Gastroesophageal sphincter (tissue), 4 donors: ENCODE results near the gene CACNA1D. TPM values are rescaled to one million over a fixed set of nuclear protein-coding genes. Genes with fewer than 3 reads are reported as not detected.

Source experiments
- ATAC-seq: fragments of 150-250 bp; one replicate; pipeline ENCODE4 v1.9.1; 2016; ENCODE audit warnings: mild to moderate bottlenecking, moderate library complexity
- H3K27ac ChIP-seq, 4 donors: fragments of 200-600 bp; sonication (generic) in 3 of 4; 1 replicate in 3 of 4; 2 replicates in 1 of 4; pipeline ENCODE4 v1.5.1; 2016 to 2019
- H3K27me3 ChIP-seq: fragments of 200-600 bp; sonication (generic); one replicate; pipeline ENCODE4 v1.5.1; 2019
- H3K36me3 ChIP-seq, 2 donors: fragments of 200-600 bp; sonication (generic); one replicate each; pipeline ENCODE4 v1.5.1; 2019; ENCODE audit warnings: control low read depth in 1 of 2
- H3K4me1 ChIP-seq, 3 donors: fragments of 200-600 bp; sonication (generic); 1 replicate in 2 of 3; 2 replicates in 1 of 3; pipeline ENCODE4 v1.5.1; 2016 to 2019; ENCODE audit warnings: control low read depth in 2 of 3
- H3K4me3 ChIP-seq, 2 donors: fragments of 200-600 bp; sonication (generic); one replicate each; pipeline ENCODE4 v1.5.1; 2019; ENCODE audit warnings: mild to moderate bottlenecking in 1 of 2, moderate library complexity in 1 of 2
- H3K9me3 ChIP-seq, 3 donors: fragments of 200-600 bp; sonication (generic); one replicate each; pipeline ENCODE4 v1.5.1; 2017 to 2019; ENCODE audit warnings: control low read depth in 2 of 3
- EP300 ChIP-seq: sonication (generic); formaldehyde crosslinking; IDR thresholded peaks from one replicate; pipeline ENCODE4 v1.6.1; 2017; ENCODE audit warnings: antibody characterized with exemption, mild to moderate bottlenecking
- POLR2A ChIP-seq, 2 donors: fragments of 450-650 bp; IDR thresholded peaks; one replicate each; pipeline ENCODE4 v1.6.1; 2017; ENCODE audit warnings: antibody characterized with exemption in 2 of 2, mild to moderate bottlenecking in 2 of 2, moderate library complexity in 1 of 2
- POLR2AphosphoS5 ChIP-seq: sonication (generic); formaldehyde crosslinking; IDR thresholded peaks from one replicate; pipeline ENCODE4 v1.6.1; 2017; ENCODE audit warnings: antibody characterized with exemption
- WGBS, 2 donors: methylation state at CpG; one replicate each; pipeline ENCODE4 v1.1.5; 2018; ENCODE audit warnings: low coverage in 1 of 2; 5-methylcytosine and 5-hydroxymethylcytosine counted together
- total RNA-seq, 4 donors: library from RNA; depleted of rRNA; stranded (reverse); fragments of >200 nt; gene quantifications; one replicate each; pipeline ENCODE4 v1.1.0, GENCODE V29; 2016
- TF ChIP-seq, protein P1 (sequence below), 4 experiments: fragments of 200-600 bp in 2 of 4; fragments of 450-650 bp in 2 of 4; sonication (generic) in 1 of 4; IDR thresholded peaks; one replicate each; pipeline ENCODE4 v1.5.1; 2017 to 2019; ENCODE audit warnings: antibody characterized with exemption in 4 of 4, mild to moderate bottlenecking in 2 of 4, moderate library complexity in 2 of 4

Gene CACNA1D
- total RNA-seq, 4 donors from 2014 or later: 0.52 to 5.7 (median 3.6) TPM

DNA sequence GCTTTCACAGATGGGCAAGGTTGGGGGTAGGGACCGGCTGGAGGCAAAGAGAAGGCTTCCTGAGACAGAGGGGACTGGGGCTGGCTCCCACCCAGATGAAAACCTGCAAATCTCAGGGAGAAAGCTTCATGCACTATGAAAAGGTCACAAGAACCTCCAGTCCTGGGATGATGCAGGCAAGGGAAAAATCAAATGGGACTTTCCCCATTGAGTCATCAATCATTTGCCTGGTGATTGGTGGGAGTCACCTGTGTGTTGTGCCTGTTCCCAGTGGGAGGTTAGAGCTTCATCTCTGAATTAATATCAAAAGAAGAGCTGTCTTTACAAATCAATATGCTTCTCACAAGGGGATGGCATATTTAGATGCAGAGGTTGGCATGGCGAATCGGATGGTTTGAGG, 49.9 kb downstream of the CACNA1D start:
- peaks cover 0 to 18% (median 6%) of the 10 kb centered on the region in 3 donors for H3K4me1 ChIP-seq
- no peak overlapping the region for H3K27ac ChIP-seq
- whole genome bisulfite sequencing, 2 donors: 88 to 100% methylated on average over 1 to 2 of the region's 3 CpGs
- no peaks in the 10 kb centered on the region for H3K9me3 ChIP-seq
- TF ChIP-seq, protein P1, sequence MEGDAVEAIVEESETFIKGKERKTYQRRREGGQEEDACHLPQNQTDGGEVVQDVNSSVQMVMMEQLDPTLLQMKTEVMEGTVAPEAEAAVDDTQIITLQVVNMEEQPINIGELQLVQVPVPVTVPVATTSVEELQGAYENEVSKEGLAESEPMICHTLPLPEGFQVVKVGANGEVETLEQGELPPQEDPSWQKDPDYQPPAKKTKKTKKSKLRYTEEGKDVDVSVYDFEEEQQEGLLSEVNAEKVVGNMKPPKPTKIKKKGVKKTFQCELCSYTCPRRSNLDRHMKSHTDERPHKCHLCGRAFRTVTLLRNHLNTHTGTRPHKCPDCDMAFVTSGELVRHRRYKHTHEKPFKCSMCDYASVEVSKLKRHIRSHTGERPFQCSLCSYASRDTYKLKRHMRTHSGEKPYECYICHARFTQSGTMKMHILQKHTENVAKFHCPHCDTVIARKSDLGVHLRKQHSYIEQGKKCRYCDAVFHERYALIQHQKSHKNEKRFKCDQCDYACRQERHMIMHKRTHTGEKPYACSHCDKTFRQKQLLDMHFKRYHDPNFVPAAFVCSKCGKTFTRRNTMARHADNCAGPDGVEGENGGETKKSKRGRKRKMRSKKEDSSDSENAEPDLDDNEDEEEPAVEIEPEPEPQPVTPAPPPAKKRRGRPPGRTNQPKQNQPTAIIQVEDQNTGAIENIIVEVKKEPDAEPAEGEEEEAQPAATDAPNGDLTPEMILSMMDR (IDR thresholded peaks at IDR 0.05): no peak
- TF ChIP-seq POLR2A (IDR thresholded peaks at IDR 0.05): no peak
- TF ChIP-seq EP300: no peak
- no peaks in the 10 kb centered on the region for H3K36me3 ChIP-seq
- H3K27me3 ChIP-seq: no peaks in the 10 kb centered on the region
- ATAC-seq: no peak
- H3K4me3 ChIP-seq: no peak overlapping the region

DNA sequence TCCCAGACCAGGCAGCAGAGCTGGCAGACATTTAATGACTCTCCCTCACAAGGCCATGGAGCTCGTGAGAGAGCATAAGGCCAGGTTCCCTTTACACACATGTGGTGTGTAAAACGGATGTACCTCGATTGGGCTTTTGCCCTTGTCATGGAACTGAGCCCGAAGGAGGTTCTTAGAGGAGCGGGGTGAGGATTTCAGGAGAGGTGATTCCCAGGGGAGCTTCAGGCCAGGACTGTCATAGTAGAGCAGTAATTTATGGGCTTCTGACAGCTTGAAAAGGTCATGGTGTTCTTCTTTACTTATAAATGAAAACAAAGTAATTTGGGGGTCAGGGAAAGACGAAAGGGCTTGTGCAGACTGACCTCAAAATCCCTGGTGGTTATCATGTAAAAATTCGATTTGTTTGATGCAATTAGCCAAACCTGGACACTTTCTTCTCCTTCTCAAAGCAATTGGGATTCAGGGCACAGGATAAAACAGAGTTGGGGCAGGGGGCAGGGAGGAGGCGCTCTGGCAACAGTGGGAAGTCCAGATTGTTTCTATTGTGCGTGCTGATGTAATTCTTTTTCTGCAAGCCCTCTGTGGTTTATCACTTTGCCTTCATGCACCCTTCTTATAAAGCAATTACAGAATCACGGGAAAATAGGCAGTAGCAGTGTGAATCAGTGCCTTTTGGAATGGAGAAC, 51.0 kb downstream of the CACNA1D start:
- Histone ChIP-seq H3K27ac (peak overlapping the region in 1 of 4 donors; percentile 14), H3K27me3 (no peaks in the 10 kb centered on the region), H3K4me1 (peaks cover 0 to 25% (median 6%) of the 10 kb centered on the region in 3 donors), H3K9me3 (no peaks in the 10 kb centered on the region), H3K4me3 (no peak overlapping the region), H3K36me3 (no peaks in the 10 kb centered on the region)
- 43 to 57% methylated on average over 5 to 7 of the region's 10 CpGs for WGBS, 2 donors
- ATAC-seq: no peak
- TF ChIP-seq, protein P1 (IDR thresholded peaks at IDR 0.05): no peak
- TF ChIP-seq POLR2AphosphoS5 (no peak), EP300 (no peak), POLR2A (IDR thresholded peaks at IDR 0.05) (no peak)

DNA sequence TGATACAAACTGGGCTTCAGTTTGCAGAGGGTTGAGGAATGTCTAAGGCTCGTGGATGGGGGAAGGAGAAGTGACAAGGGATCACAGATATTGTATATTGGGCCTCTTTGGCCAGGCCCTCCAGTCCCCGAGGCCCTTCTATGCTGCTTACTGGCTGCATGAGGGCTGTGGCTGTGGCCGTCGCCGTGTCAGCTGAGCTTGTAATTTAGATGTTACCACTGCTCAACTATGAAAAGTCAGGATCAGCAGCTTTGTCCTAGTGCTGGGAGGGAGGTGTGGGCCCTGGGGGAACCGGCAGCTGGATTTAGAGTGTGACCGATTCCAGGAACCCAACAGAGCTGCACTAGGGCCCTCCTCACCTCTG, 51.6 kb downstream of the CACNA1D start:
- TF ChIP-seq POLR2AphosphoS5 (no peak), POLR2A (IDR thresholded peaks at IDR 0.05) (no peak), EP300 (no peak)
- TF ChIP-seq, protein P1 (IDR thresholded peaks at IDR 0.05): no peak
- no peaks in the 10 kb centered on the region for H3K27me3 ChIP-seq
- H3K4me3 ChIP-seq: no peak overlapping the region
- peaks cover 0 to 25% (median 6%) of the 10 kb centered on the region in 3 donors for H3K4me1 ChIP-seq
- no peak for ATAC-seq
- WGBS, 2 donors: 36 to 56% methylated on average over 2 to 5 of the region's 7 CpGs
- H3K9me3 ChIP-seq: no peaks in the 10 kb centered on the region
- H3K36me3 ChIP-seq: no peaks in the 10 kb centered on the region
- peak overlapping the region in 1 of 4 donors; percentile 14 for H3K27ac ChIP-seq

DNA sequence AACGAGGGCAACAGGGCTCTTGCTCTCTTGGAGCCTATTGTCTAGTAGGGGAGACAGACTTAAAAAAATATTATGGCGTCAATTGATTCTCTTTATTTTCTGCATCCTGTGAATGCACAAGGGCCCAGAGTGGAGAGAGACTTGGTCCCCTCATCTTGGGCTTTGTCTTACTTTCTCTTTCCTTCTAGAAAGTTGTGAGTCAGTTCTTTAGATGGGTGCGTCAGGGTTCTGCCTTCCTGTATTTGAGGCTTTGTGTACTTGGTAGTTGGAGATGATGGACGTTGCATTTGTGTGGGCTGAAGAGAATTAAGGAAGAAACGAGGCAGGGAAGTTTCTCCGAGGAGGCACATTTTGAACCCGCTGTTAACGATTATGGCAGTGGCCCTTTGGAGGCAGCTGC, 52.9 kb downstream of the CACNA1D start:
- whole genome bisulfite sequencing, 2 donors: 92 to 95% methylated on average over 6 to 7 of the region's 8 CpGs
- Histone ChIP-seq H3K9me3 (no peaks in the 10 kb centered on the region), H3K36me3 (no peaks in the 10 kb centered on the region), H3K4me3 (no peak overlapping the region), H3K27me3 (no peaks in the 10 kb centered on the region), H3K4me1 (peaks cover 0 to 25% (median 6%) of the 10 kb centered on the region in 3 donors), H3K27ac (no peak overlapping the region)
- no peak for ATAC-seq
- TF ChIP-seq EP300: no peak
- TF ChIP-seq POLR2AphosphoS5: no peak
- no peak for TF ChIP-seq POLR2A (IDR thresholded peaks at IDR 0.05)
- TF ChIP-seq, protein P1 (IDR thresholded peaks at IDR 0.05): no peak

DNA sequence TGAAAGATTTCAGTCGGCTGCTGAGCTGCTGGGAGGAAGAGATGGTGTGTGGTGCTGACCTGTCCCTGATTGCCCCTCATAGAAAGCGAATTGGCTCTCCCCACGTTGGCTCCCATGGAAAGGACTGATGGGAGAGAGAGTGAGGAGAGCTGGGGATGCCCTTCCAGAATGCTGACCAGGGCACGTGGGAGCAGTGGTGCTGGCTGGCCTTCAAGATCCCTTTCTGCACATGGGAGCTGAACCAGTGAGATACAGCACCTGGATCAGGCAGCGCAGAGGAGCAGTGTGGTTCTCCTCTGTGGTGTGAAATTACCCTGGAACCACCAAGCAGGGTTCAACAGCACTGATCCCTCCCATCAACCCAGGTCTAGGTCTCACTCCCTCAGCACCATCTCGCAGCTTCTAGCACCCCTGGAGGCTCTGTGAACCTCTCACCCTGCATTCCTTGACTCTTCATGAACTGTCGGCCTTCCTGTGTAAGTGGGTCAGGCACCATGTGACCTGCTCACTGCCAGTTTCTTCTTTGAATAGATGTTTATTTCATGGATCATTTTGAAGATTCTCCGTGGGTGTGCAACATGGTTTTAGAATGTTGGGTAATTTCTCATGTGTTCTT, 55.7 kb downstream of the CACNA1D start:
- peaks cover 0 to 30% (median 6%) of the 10 kb centered on the region in 3 donors for H3K4me1 ChIP-seq
- no peaks in the 10 kb centered on the region for H3K9me3 ChIP-seq
- peak; percentile 36 for ATAC-seq
- WGBS, 2 donors: 64 to 69% methylated on average over 3 to 5 of the region's 8 CpGs
- H3K4me3 ChIP-seq: no peak overlapping the region
- no peak overlapping the region for H3K27ac ChIP-seq
- TF ChIP-seq POLR2A (IDR thresholded peaks at IDR 0.05): no peak
- TF ChIP-seq EP300: no peak
- H3K27me3 ChIP-seq: no peaks in the 10 kb centered on the region
- H3K36me3 ChIP-seq: no peaks in the 10 kb centered on the region
